A375 (cell line): ENCODE measurements around the gene OR9Q1. TPM values are rescaled to one million over a fixed set of nuclear protein-coding genes. Genes with fewer than 3 reads are reported as not detected.

ENCODE experiments used
- small RNA-seq: library from RNA; depleted of rRNA; stranded (forward); fragments of <200 nt; gene quantifications from one replicate; pipeline ENCODE3, GENCODE V24; 2014
- total RNA-seq: library from RNA; depleted of rRNA; stranded (reverse); fragments of >200 nt; shearing (Covaris generic); gene quantifications from 2 replicates; pipeline ENCODE4 v1.2.3, GENCODE V29; 2014; rRNA removed

The OR9Q1 gene
- not detected in 2 replicates for total RNA-seq

GRCh38 chr11:58023435-58023931, at the start of gene OR9Q1:
Gene OR9Q1, plus strand, starts transcription at chr11:58023881. Its CDS starts 155,564 bp downstream, at chr11:58179445.

GRCh38 chr11:58030653-58031052, 7.0 kb downstream of the OR9Q1 start, which contains the start of gene OR6Q1:
Gene OR6Q1, plus strand, starts transcription at chr11:58030953. Its CDS starts 0 bp downstream, at chr11:58030953.

GRCh38 chr11:58125469-58125868, 101.8 kb downstream of the OR9Q1 start, which contains the start of gene OR9I1:
Gene OR9I1, minus strand, starts transcription at chr11:58125530. Its CDS starts 6,086 bp downstream, at chr11:58119444.

GRCh38 chr11:58188770-58189169, 165.1 kb downstream of the OR9Q1 start, which contains the start of gene OR9Q2:
Gene OR9Q2, plus strand, starts transcription at chr11:58189070. Its CDS starts 1,421 bp downstream, at chr11:58190491.

GRCh38 chr11:58204042-58204441, 180.4 kb downstream of the OR9Q1 start, which contains the start of gene OR1S2:
Gene OR1S2, minus strand, starts transcription at chr11:58204142. Its CDS starts 0 bp downstream, at chr11:58204142.

GRCh38 chr11:58212420-58212819, 188.7 kb downstream of the OR9Q1 start, which contains the start of gene OR1S1:
Gene OR1S1, plus strand, starts transcription at chr11:58212720.

Small RNA genes lying within 50 kb of the gene (small RNA-seq; reads per million reads assigned to genes)
- not detected for gene RNU6-899P

Other genes starting within 250 kb of the OR9Q1 start
- gene OR6Q1, start 7.1 kb downstream of the OR9Q1 start, total RNA-seq, result not detected in 2 replicates
- not detected in 2 replicates for gene OR9I1, start 101.6 kb downstream of the OR9Q1 start, total RNA-seq
- gene OR9Q2, start 165.2 kb downstream of the OR9Q1 start, total RNA-seq, result not detected in 2 replicates
- not detected in 2 replicates for gene OR1S2, start 180.3 kb downstream of the OR9Q1 start, total RNA-seq
- not detected in 2 replicates for gene OR1S1, start 188.8 kb downstream of the OR9Q1 start, total RNA-seq
- not detected in 2 replicates for gene OR10Q1, start 205.0 kb downstream of the OR9Q1 start, total RNA-seq
- not detected in 2 replicates for gene OR10W1, start 244.4 kb downstream of the OR9Q1 start, total RNA-seq